NCI-H2227 (cell line): ENCODE results near the gene AP2S1.
"Not testable (repeated sequence)": the region's sequence is repeated elsewhere in the genome, so short reads cannot be mapped to it uniquely, and the experiment has no call there.

ENCODE experiments used
- DNase-seq: peaks from one replicate; lab custom pipeline; 2025; ENCODE audit not compliant: unreplicated experiment; lab: John Stamatoyannopoulos, UW

Gene AP2S1

GRCh38 chr19:46844067-46844489 is 6.6 kb downstream of the AP2S1 start:
- DNase-seq = no peak

- DNase-seq = no peak
Observed at GRCh38 chr19:46842791-46843190, 7.9 kb downstream of the AP2S1 start.

- no peak for DNase-seq
Observed at GRCh38 chr19:46841458-46842083, 9.1 kb downstream of the AP2S1 start.

GRCh38 chr19:46840498-46840942 is 10.1 kb downstream of the AP2S1 start:
- peak; percentile 72 for DNase-seq

- DNase-seq = no peak
Observed at GRCh38 chr19:46839752-46840497, 10.7 kb downstream of the AP2S1 start.

- no peak for DNase-seq
Observed at GRCh38 chr19:46838160-46838559, 12.5 kb downstream of the AP2S1 start.

- DNase-seq = no peak
Observed at GRCh38 chr19:46834984-46835383, 15.7 kb downstream of the AP2S1 start.

- no peak for DNase-seq
Observed at GRCh38 chr19:46834121-46834520, 16.5 kb downstream of the AP2S1 start.

- DNase-seq = no peak
Observed at GRCh38 chr19:46830864-46831263, 19.8 kb downstream of the AP2S1 start.

GRCh38 chr19:46828484-46828883 is 22.2 kb downstream of the AP2S1 start:
- no peak for DNase-seq

- no peak for DNase-seq
Observed at GRCh38 chr19:46825731-46826055, 25.0 kb downstream of the AP2S1 start.

GRCh38 chr19:46824890-46825730 is 25.5 kb downstream of the AP2S1 start:
- no peak for DNase-seq

- no peak for DNase-seq
Observed at GRCh38 chr19:46823049-46823448, 27.6 kb downstream of the AP2S1 start.

GRCh38 chr19:46822410-46822787 is 28.2 kb downstream of the AP2S1 start:
- not testable (repeated sequence) for DNase-seq

- no peak for DNase-seq
Observed at GRCh38 chr19:46821512-46822409, 28.9 kb downstream of the AP2S1 start.

GRCh38 chr19:46818812-46819211 is 31.8 kb downstream of the AP2S1 start:
- no peak for DNase-seq

- no peak for DNase-seq
Observed at GRCh38 chr19:46815833-46816627, 34.6 kb downstream of the AP2S1 start.

- DNase-seq = no peak
Observed at GRCh38 chr19:46813839-46814358, 36.7 kb downstream of the AP2S1 start.

GRCh38 chr19:46812977-46813838 is 37.4 kb downstream of the AP2S1 start:
- no peak for DNase-seq
